C1 segment of cervical spinal cord (tissue), 14 donors: ENCODE results near the gene MRPL36.
"Not testable (repeated sequence)": the region's sequence is repeated elsewhere in the genome, so short reads cannot be mapped to it uniquely, and the experiment has no call there.

Experiments used
- DNase-seq, 14 donors: peaks; one replicate each; lab custom pipeline; 2025; lab: John Stamatoyannopoulos, UW

MRPL36 gene

DNA sequence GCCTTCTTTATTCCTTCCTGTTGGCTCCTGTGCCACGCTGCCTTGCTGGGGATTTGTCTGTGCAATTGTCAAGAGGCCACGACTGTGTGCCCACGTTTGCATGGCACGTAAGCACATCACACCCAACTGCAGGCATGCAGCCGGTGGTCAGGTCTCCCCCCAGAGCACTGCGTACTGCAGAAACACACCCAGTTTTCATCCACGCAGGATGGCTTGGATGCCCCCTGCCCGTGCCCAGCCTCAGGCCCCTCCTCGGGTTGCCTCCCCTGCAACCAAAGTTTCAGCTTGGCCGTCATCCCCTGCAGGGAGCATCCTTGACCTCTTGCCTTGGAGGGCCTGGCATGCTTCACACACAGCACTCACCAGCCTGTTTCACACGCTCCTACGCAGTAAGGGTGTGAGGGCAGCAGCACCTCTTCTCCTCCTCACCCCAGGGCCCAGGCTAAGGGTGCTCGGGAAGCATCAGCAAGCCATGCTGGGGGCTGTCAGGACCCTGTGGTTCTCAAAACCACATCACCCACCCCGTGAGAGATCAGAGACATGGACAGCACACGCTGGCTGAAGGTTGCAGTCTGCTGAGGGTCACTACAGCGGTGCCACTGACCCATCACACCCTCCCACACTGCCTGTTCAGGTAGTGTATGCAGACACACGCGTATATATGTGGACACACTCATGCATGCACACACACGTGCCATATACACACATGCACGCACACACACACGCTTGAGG lies 3.1 kb downstream of the MRPL36 start:
- DNase-seq, result no peak

DNA sequence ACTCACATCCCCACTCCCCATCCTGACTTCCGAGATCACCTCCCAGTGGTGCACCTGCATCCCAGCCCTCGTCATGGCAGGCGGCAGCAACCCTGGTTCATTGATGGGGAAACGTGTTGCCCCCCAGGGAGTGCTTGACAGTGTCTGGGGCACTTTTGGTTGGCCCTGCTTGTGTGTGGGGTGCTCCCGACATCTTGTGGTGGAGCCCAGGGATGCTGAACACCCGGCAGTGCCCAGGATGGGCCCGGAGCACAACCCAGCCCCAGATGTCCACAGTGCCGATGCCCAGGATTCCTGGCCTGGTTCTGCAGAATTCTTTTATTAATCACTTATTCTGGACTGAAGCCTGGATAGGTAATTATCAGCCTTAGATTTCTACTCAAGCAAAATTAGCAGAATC lies 3.7 kb downstream of the MRPL36 start:
- DNase-seq, result no peak

DNA sequence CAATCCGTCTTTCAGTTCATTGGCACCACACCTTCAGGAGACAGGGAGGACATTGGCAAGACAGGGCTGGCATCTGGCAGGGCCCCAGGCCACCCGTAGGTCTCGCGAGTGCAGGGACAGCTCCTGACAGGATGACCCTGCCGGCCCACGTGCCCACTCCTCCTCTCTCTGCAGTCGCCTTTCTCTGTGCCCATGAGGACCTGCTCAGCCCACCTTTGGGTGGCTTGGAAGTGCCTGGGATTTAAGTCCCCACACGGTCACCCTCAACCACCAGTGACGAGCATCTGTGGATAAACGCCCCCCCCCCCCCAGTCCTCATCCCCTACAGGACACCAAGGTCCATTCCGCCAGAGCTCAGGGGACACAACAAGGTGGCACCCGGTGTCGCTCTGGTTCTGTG lies 4.1 kb downstream of the MRPL36 start:
- no peak for DNase-seq

DNA sequence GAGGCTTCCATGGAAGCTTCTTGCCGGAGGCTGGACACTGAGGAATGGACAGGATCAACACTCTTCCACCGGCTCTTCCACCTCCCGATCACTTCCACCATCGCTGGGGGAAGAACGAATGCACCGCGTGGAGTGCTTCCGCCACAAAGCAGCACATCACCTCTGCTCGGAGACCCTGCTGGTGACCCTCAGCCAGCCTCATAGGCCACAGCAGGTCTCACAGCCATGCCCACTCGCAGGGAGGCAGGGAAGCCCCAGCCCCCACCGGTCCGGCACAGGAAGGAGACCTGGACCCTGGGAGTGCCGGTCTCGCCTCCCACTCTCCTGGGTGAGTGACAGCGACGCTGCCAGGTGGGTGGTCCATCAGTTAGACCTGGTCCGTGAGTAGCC lies 4.7 kb downstream of the MRPL36 start:
- DNase-seq, result no peak

DNA sequence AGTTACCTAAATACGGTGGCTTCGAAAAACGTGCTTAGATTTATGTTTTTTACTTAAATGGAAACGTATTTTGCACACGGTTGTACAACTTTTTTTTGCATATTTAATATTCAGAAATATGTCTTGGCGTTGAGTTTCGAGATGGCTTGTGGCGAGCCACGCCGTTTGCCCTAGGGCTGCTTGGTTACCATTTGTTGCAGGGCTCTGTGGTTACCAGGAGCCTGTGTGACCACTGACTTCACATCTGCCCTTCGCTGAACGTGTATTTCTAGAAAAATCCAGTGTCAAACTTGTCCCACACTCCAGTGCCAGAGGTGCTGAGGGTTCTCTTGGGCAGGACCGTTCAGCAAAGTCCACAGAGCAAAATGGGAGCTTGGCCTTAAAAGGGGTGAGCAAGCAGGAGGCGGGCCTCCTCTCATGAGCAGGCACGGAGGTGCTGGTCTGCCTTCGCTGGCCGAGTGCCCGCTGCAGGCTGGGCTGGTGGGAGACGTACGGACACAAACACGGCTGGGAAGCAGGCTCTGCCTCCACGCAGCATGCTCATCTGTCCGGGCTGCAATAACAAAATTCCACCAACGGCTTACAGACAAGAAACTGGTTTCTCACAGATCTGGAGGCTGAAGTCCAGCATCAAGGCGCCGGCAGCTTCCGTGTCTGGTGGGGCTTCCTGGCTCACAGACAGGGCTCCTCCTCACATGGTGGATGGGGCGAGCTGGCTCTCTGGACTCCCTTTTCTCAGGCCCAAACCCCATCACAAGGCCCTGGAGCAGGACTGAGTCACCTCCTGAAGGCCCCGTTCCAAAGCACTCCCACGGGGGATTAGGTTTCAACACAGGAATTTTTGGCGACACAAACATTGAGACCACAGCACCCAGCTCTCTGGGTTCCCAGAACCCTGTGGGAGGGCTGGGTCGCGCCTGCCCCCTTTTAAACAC lies 5.4 kb downstream of the MRPL36 start:
- DNase-seq, result no peak

DNA sequence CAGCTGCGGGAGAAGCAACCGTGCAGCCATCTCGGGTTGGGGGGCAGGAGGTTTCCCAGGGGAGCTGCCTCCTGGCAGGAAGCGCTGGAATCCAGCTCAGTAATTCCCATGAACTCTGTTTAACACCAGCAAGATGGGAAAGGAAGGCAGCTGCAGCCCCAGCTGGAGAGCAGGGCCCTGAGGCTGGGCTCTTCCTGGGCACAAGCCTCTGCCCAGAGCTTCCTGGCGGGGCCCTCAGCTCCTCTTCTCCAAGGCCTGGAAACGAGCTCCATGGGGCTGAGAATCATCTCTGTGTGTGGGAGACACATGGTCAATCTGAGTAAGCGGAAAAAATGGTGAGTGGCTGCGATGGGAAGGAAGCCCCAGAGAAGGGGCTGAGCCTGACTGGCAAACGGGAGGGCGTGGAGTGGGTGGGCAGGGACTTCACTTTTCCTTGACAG lies 6.3 kb downstream of the MRPL36 start:
- DNase-seq, result no peak

DNA sequence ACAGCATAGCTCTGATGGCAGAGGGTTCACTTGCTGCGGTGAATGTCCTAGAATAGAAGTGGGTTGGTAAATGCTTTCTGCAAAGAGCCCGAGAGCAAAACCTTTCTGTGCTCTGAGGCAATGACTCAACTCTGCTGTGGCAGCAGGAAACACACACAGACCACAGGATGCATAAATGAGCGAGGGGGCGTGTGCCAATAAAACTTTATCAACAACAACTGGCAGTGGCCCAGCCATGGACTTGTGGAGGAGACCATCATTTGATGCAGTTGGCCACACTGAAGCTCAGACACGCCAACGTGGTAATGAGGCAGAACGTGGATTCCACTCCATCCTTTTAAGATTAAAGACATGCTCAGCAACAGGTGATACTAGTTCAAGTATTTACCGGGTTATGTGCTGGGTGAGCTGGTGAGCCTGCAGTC lies 6.8 kb downstream of the MRPL36 start:
- no peak for DNase-seq

- DNase-seq, result no peak
Observed at GRCh38 chr5:1791176-1791575, 8.5 kb downstream of the MRPL36 start.

- no peak for DNase-seq
Observed at GRCh38 chr5:1789834-1790471, 9.7 kb downstream of the MRPL36 start.

- DNase-seq, result not testable (repeated sequence)
Observed at GRCh38 chr5:1789438-1789833, 10.2 kb downstream of the MRPL36 start.

DNA sequence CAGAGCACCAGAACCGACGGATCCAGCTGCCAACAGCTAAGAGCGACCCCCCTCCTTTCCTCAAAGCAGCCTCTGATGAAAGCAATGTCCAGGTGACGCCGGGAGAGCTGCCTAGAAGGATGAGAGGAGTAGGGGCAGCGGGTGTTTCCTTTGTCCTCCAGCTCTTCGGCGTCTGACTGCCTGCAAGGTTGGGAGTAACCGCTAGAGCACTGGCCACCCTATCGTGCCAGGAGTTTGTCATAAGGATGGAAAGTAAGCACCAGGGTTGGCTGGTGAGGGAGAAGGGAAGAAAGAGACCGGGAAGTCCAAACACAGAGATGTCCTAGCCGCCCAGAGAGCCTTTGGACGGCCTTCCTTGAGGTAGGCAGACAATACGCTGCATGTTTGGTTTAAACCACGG lies 10.8 kb downstream of the MRPL36 start:
- no peak for DNase-seq

- DNase-seq, result no peak
Observed at GRCh38 chr5:1788200-1788599, 11.4 kb downstream of the MRPL36 start.

- DNase-seq, result no peak
Observed at GRCh38 chr5:1787472-1788047, 12.1 kb downstream of the MRPL36 start.

GRCh38 chr5:1786621-1787471 lies 12.8 kb downstream of the MRPL36 start:
- no peak for DNase-seq

- DNase-seq, result no peak
Observed at GRCh38 chr5:1785984-1786383, 13.7 kb downstream of the MRPL36 start.

GRCh38 chr5:1785062-1785461 lies 14.6 kb downstream of the MRPL36 start:
- DNase-seq, result no peak

DNA sequence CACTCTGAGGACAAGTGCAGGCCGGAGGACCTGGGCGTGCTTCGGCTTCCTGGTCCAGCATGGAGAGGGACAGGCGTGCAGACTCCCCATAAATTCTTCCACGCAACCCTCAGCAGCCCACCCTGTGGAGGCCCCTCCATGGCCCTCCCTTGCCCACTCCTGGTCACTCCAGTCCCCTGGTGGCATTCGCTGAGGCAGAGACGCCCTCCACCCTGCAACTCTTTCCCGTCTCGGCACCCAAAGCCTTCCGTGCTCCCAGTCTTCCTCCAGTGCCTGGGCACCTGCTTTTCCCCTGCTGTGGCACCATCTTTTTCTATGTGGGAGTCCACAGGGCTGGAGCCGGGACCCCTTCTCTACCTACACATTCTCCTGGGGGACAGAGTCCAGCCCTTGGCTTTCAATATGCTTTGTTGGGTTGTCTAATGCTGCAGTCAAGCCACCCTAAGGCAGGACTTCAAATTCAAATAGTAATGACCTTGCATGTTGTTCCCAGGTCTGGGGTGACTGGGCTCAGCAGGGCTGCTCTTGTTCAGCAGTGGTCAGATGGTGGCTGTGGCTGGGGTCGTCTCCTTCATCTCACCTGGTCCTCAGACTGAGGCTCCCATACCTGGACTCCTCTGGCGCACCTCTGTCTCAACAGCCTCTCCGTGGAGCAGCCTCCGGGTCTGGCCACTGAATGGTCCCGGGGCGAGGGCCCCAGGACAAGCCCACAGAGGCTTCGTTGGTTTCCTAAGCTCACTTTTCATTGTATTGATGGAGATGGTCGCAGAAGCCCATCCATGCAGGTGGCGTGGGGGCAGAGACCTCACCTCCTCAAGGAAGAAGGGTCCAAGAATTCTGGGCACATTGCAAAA lies 15.2 kb downstream of the MRPL36 start:
- no peak for DNase-seq

DNA sequence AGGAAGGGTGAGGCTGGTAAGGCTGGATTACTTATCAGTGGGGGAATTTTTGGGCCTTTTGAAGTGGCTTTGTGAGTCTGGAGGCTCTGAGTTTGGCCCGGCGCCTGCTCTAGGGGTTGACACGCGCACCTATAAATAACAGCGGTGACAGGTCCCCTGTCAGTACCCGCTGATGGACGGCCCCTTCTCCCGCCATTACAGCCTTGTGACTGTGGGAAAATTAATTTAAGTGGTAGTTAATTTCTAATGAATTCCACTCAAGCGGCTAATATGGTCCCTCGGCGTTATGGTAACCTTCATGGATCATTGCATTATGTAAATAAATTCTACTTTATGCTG lies 16.5 kb downstream of the MRPL36 start:
- DNase-seq, result no peak

DNA sequence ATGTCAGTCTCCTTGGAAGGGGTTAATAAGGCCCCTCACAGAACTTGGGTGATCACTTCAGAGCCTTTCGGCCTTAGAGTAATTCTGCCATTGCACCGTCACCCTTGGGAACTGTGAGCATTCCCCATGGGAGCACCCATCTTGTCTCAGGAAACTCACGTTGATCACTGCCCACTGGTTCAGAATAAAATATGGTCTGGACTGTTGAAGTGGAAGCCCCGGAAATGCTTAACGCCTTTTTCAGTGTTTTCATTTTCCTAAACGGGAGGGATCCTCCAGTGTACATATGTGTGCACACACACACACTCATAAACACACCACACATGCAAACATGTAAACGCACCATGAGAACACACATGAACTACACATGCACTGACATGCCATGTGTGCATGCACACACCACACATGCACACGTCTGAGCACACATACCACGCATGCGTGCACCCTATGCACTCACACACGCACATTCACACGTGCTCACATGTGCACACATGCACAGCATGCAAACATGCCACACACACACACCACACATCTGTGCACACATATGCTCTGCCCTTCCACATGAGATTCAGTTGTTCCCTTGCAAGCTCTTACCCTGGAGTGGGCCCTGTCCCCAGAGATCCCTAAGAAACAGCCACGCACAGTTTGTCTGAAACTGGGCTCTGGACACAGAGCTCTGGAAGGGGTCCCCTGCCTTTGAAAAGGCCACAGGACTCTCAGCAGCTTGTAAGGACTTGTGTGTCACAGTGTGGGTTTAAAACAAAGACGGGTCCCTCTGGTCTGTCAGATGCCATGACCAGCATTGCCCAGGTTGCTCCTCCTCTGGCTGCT lies 17.0 kb downstream of the MRPL36 start:
- no peak for DNase-seq
